HG02970 (cell line): Measurements from ENCODE around the gene PRR35.

Experiments used
- ATAC-seq: cut with Tn5 transposase; IDR thresholded peaks from one replicate; pipeline ENCODE4 v1.9.1; 2021; ENCODE audit warnings: mild to moderate bottlenecking, moderate library complexity, moderate number of reproducible peaks; ENCODE audit not compliant: unreplicated experiment, low FRiP score

Gene PRR35

DNA sequence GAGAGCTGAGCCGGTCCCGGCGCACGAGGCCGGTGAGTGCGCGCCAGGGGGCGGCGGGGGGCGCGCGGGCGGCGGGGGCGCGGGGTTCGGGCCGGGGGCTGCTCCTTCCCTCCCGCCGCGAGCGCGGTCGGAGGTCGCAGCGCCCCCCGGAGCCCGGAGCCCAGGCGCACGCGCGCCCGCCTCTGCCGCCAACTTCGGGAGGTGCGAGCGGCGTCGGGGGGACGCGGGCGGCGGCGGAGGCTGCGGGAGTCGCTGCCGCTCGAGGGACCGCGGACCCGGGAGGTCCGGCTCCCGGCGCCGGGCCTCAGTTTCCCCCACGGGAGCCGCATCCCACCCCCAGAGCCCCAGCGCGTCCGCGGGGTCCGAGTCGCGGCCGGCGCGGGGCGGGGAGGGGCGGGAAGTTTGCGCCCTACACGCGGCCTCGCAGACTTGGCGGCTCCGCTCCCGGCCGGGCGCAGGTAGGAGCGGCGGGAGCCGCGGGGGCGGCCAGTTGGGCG, at the start of gene PRR35:
Gene PRR35 (plus strand): TSS at position 191 of the 497 bp plus-strand sequence. CDS start 2,901 bp downstream, outside the sequence.
- ATAC-seq, result no peak

DNA sequence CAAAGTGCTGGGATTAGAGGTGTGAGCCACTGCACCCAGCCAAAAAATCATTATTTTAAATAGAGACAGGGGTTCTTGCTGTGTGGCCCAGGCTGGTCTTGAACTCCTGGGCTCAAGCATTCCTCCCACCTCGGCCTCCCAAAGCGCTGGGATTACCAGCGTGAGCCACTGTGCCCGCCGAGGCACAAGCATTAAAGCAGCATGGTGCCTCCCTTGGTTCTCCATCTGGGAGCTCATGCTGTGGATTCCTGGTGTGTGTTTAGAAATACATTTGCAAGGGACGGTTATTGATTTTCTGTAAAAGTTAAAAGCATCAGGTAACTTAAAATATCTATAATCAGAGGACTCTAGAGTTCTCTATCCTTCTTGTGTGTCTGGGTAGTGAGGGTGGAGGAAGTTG, 47.4 kb upstream of the PRR35 start:
- ATAC-seq, result no peak

DNA sequence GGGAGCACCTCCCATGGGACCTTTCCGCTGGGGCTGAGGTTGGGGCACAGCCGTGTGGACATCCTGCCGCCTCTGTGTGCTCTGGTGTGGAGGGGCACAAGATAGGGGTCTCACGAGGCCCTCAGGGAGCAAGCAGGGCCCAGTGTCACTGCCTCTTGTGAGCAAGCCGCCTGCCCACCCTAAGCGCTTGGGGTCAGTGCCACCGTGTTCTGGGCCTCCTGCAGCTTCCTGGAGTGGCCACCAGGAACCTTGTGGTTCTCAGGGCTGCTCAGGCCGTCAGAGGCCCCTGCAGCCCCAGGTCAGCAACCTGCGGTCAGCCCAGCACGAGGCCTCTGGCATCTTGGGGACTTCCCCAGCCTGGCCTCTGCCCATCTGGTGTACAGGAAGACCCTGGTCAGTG, 46.2 kb upstream of the PRR35 start:
- ATAC-seq, result no peak

DNA sequence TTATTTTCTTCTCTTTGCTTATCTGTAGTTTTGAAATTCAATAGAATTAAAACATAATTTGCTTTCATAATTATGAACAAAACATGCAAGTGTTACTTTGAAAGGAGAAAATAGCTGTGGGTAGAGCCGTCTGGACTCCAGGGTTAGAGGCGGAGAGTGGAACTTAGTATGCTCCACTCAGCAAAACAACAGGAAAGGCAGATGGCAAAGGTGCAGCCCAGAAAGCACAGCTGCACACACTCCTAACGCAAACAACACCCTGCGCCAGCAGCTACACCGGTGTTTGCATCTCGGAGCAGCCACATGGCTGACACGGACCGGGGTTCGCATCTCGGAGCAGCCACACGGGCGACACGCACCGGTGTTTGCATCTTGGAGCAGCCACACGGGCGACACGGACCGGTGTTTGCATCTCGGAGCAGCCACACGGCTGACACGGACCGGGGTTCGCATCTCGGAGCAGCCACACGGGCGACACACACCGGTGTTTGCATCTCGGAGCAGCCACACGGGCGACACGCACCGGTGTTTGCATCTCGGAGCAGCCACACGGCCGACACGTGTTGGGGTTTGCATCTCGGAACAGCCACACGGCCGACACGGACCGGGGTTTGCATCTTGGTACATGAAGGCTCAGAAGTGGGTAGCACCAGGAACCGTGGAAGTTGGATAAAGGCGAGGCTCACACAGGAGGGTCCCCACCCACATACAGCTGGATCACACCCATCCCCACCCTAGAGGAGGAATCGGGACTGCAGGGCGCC, 44.8 kb upstream of the PRR35 start:
- ATAC-seq, result no peak

DNA sequence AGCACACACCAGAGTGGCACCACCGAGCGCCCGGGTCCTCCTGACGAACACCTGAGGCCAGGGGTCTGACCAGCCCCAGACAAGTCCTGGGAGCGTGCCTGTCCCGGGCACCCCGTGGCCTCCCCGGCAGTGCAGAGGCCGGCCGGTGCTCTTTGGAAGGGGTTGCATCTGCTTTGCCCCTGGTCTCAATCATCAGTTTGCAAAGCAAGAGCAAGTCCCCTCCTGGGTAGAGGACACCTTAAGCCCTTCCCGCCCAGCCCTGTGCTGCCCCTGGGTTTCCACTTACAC, 44.3 kb upstream of the PRR35 start:
- ATAC-seq, result no peak

DNA sequence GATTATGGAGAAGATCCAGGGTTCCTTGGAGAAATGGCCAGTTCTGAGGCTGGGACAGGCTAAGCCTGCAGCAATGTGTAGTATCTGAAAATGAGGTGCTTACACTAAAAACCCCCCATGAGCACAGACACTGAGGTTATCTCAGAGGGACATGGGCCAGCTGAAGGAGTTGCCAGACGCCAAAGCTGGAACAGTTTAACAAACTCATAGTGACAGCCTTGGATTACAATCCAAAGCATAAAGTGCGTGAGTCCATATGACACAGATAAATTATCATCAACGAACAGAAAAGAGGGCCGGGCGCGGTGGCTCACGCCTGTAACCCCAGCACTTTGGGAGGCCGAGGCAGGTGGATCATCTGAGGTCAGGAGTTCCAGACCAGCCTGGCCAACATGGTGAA, 43.9 kb upstream of the PRR35 start:
- no peak for ATAC-seq

DNA sequence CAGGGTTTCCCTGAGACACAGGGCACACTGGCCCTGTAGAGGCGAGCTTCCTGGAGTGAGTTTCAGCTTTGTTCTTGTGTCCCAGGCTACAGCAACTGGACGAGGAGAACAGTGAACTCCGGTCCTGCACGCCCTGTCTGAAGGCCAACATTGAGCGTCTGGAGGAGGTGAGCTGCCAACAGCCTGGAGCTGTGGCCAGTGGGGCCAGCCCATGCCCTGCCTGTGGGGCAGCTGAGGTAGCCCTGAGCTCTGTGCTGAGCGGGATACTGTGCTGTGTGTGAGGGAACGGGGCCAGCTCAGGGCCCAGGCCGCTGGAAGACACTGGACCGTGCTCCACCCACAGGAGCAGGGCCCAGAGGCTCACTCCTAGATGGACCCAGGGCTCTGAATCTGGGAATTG, 41.3 kb upstream of the PRR35 start:
- ATAC-seq, result no peak

DNA sequence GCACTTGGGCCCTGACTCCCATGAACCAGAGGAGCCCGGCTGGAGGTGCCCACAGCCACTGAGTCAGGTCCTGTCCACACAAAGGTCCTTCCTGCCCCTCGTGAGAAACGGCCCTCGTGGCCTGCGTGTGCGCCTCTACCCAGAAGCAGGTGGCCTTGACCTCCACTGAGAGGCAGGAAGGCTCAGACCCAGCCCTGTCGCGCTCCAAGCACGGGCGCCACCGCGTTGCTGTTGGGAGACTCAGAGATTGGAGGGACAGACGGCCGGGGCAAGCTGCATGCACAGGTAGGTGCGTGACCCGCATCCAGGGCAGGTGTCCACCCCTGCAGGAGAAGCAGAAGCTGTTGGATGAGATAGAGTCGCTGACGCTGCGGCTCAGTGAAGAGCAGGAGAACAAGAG, 40.8 kb upstream of the PRR35 start:
- ATAC-seq, result no peak

DNA sequence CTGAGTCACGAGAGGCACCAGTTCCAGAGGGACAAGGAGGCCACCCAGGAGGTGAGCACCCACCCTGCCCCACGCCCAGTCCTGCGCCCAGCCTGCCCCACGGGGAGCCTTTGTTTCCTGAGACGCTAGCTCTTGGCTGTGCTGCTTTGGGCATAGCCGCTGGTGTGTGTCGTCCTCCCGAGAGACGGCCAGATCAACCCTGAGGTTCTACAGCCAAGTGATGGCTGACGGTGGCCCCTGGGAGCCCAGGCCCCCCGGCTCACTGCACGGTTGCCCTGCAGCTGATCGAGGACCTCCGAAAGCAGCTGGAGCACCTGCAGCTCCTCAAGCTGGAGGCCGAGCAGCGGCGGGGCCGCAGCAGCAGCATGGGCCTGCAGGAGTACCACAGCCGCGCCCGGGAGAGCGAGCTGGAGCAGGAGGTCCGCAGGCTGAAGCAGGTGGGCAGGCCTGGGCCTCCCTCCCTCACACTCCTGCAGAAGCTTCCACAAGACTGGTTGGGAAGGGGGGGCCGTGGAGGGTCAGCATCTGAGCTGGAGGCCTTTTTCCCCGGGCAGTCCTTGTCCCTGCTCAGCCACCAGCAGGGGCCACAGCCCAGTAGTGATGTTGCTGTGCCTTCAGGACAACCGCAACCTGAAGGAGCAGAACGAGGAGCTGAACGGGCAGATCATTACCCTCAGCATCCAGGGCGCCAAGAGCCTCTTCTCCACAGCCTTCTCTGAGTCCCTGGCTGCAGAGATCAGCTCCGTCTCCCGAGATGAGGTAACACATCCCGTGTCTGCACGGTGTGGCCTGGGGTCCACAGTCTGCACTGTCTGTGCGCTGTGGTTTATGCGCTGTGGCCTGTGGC, 40.1 kb upstream of the PRR35 start:
- no peak for ATAC-seq

DNA sequence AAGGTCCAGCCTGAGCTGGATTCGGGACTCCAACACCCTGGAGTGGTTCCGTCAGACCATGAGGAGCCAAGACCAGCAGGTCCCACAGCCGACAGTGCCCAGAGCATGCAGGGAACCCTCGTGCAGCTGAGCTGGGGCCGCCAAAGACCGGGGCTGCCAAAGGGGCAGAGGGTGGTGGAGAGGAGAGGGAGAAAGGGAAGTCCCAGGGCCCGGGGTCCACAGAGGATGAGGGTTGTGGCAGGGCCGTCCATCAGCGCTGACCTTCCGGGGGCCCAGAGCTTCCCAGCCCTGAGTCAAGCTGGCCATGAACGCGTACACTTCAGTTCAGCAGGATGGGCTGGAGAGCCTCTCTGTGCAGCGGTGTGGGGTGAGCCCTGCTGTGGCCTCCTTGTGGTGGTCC, 39.3 kb upstream of the PRR35 start:
- ATAC-seq, result no peak

DNA sequence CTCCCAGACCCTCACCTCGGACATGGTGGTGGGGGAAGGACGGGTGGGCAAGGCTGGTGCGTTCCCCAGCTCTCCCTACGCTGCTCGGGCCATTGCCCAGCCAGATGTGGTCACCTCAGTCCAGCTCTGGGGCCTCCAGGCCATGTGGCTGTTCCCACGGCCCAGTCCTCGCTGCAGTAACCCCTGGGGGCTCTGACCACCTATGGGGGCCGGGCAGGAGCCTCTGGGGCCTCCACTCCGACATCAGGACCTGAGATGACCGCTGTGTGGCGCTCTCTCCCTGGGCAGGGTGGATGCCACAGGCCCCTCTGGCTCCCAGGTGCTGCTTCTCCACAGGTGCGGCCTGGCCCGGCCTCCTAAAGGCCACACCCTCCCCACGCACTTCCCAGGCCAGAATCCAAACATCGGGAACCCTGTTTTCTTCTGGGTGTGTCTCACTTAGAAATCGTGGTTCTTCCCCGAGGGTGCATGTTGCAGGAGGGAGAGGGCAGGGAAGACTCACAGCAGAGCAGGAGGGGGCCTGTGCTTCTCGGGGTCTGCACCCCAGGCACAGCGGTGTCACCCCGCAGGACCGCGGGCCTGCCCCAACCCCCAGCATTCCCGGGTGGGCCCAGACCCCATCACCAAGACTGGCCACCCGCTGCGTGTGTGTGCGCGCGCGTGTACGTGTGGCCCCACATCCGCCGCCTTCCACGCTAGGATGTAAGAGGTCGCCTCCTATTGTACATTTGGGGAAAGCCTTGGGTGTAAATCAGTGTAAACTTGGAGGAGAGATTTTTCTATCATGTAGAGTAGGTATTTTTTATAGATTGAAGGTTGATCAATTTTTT, 38.6 kb upstream of the PRR35 start:
- no peak for ATAC-seq

DNA sequence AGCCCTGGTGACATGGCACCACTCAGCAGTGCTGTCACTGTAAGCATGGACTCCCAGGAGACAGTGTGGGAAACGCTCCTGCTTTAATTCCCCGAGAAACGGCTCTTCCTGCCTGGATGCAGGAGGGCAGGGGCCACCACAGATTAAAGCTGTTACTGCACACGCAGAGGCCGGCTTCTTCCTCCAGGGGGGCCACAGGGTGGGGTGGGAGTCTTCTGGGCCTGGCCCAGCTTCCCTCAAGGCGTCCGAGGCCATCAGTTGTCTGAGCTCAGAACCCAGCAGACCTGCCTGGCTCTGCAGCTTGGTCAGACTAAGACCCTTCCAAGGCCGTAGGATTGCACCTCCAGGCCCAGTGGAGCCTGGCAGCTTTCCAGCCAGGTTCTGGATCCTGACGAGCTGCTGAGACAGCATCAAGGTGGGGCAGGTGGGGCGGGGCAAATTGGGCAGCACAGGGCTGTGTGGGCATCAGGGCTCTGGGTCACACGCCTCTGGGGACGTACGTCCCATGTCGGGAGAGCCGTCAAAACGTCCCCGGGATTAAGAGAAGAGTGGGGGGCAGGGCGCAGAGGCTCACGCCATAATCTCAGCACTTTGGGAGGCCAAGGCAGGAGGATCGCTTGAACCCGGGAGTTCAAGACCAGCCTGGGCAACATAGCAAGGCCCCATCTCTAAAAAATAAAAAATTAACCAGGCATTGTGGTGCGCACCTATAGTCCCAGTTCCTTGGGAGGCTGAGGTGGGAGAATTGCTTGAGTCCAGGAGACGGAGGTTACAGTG, 37.7 kb upstream of the PRR35 start:
- ATAC-seq, result no peak

DNA sequence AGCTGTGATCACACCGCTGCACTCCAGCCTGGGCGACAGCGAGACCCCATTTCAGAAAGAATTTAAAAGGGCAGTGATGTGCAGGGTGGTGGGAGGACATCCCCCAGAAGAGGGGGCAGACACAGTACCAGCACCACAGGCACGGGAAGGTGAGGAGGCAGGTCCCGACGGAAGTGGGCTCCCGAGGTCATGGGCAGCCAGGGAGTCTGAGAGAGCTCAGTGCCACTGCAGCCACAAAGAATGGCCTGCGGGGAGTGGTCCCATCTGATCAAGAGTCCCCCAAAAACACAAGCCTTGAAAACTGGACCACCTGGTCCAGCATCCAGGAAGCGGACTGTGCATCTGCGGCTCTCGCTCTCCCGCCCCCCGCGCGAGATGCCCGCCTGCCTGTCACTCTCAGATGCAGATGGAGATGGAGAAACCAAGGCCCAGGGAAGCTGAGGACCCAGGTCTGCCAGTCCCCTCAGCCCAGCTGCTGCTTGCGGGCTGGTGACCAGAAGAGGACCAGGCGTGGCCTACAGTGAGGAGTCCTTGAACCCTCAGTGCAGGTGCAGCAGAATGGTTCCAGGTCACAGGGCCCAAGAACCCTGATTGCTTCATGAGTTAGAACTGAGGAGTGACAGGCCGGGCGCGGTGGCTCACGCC, 37.0 kb upstream of the PRR35 start:
- ATAC-seq, result no peak

DNA sequence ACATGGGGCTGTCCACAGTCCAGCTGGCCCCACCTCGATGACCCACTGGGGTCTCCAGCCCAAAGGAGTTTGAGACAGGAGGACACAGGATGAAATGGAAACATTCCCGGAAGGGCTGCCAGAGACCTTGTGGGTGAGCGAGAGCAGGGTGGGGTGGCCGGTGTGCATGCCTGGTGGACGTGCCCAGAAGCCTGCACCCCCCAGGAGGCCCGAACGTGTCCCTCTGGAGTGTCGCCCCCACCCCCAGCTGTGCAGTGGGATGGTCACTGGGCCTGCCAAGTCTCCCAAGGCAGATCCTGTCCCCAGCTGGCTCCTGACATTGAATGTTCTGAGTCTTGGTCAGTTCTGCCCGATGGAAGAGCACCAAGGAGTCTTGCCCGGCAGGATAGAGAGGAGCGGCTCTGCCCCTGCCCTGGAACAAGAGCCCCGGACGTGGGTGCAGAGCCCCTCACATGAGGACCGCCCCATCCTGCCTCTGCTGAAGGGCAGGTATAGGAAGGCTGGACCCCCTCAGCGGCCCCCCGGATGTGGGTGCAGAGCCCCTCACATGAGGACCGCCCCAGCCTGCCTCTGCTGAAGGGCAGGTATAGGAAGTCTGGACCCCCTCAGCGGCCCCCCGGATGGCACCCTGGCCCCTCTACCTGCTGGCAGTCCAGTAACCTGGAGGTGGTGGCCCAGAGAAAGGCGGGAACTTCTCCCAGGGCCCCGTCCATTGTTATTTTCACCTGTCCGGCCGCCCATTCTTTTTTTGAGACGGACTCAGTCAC, 35.7 kb upstream of the PRR35 start:
- ATAC-seq, result no peak

DNA sequence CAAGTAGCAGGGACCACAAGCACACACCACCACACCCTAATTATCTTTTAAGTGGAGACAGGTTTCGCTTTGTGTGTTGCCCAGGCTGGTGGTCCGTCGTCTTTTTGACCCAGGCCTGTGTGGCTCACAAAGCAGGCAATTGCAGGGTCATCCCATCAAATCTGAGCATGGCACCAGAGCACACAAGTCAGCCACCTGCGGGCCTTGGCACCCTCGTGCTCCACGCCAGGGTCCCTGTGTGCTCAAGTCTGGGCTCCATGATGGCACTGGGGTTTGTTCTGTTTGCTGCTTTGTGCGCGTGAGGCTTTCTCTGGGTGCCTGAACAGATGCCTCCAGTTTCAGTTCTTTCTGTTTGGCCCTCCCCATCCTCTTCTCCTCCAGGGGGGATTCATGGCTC, 35.1 kb upstream of the PRR35 start:
- ATAC-seq, result no peak

DNA sequence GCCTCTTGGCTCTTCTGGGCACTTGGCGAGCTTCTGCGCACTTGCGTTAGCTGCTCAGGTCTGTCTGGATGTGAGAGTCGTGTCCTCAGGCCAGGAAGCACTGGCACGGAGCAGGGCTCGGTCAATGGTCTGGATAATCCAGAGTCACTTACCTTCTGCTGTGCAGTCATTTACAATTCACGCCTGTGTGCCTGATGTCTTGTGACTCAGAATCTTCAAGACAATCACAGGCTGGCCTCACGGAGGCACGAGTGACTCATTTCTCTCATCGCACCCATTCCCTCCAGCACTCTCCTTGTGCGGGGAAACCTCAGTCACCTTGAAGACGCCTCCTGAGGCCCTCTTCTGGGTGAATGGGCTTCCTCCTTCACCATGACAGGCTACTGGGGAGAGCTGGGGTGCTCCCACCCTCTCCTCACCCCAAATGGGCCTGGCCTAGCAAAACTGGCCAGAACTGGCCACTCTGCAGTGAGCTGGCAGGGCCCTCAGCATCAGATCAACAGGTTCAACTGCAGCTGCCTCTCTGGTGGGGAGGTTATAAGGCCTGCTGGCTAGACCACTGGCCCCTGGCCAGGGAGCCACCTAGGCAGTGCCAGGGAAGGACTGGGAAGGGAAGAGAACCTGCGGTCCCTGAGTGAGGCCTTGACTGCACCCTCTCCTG, 34.5 kb upstream of the PRR35 start:
- no peak for ATAC-seq

DNA sequence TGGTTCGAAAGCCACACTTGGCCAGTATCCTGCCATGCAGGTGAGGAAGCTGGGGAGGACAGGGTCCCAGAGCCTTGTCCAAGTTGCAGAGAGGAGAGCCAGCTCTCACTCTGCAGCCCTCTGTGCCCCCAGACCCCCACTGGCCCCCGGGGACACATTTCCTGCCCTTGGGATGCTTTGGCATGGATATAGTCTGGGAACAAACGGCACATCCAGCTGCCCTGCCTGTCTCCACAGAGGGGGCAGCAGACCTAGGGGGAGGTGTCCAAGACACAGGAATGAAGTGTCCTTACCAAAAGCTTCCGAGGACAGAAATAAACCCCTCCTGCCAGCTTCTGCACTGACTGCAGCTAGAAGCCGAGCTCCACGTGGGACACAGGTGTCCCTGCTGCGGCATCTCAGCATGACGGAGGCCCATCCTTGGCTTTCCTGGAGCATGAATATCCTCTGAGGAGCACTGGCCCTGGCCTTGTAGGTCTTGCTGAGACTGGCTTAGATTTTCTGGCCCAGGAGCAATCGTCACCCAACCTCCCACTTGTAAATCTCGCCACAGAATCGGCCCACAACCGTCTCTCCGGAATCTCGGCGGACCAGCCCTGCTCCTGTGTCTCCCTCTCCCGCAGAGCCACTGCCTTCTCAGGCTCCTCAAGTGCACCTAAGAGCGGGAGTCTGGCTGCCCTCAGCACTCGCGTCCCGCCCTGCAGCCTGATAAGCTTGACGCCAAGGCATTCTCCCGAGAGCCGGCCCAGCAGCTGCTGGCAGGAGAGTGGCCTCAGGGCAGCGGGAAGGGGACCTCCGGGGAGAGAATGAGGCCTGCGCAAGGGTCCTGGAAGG, 33.8 kb upstream of the PRR35 start:
- no peak for ATAC-seq
